Renal pelvis (tissue), 4 donors: Measurements from ENCODE around the gene LRRN2. TPM values are rescaled to one million over a fixed set of nuclear protein-coding genes. Genes with fewer than 3 reads are reported as not detected.
"Not testable (repeated sequence)": the region's sequence is repeated elsewhere in the genome, so short reads cannot be mapped to it uniquely, and the experiment has no call there.

Experiments used
- DNase-seq: peaks from one replicate; pipeline ENCODE4 v3.0.0-alpha.2; 2013
- polyA plus RNA-seq, 3 donors: library from polyadenylated mRNA; unstranded; fragments of 120-200 nt; gene quantifications; one replicate each; pipeline ENCODE4 v1.2.1, GENCODE V29; 2013; ENCODE audit not compliant: insufficient read length in 3 of 3

LRRN2 gene
- polyA plus RNA-seq, 3 donors: 12.6 to 14.9 (median 14.7) TPM

GRCh38 chr1:204577794-204578478, 107.6 kb downstream of the LRRN2 start:
- no peak for DNase-seq

- no peak for DNase-seq
These were observed 109.1 kb downstream of the LRRN2 start for GRCh38 chr1:204576422-204576821.

- DNase-seq: no peak
These were observed 110.0 kb downstream of the LRRN2 start for GRCh38 chr1:204575221-204576190.

- DNase-seq: no peak
These were observed 110.7 kb downstream of the LRRN2 start for GRCh38 chr1:204574865-204575163.

- DNase-seq: no peak
These were observed 111.3 kb downstream of the LRRN2 start for GRCh38 chr1:204574016-204574864.

GRCh38 chr1:204572923-204573922, 112.3 kb downstream of the LRRN2 start:
- no peak for DNase-seq

DNA sequence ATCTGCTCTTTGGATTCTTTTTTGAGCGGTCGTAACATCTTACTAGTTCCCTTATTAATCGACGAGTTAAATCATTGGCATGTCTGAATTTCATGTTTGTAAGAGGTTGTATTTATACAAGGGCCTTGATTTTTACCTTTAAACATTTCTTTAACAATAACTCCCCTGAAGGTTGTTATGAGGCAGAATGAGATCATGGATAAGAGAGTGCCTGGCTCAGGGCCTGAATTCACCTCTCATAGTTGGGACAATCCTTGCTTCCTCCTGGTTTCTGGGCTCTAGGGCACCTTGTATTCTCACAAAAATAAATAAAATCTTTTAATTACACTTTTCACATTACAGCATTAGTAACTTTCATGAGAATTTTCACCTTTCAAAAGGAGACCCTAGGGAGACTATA, 113.9 kb downstream of the LRRN2 start:
- no peak for DNase-seq

DNA sequence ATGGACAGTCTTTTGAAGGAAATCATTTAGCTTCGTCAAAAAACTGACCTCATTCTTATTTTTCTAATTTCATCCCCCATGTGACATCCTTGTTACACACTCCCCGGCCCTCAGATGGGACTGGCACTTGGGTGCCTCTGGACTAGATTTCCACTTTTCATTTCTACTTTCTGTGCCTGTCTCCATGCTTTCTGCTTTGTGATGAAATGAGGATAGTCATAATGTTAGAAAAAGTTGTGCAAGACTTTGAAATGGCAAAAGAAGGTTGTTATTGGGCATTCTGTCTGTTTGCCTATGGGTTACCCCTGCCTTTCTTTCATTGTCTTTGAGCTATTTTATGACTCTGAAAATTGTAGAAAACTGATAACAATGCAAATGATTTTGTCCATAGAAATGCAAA, 114.4 kb downstream of the LRRN2 start:
- DNase-seq: no peak

GRCh38 chr1:204570021-204570420, 115.5 kb downstream of the LRRN2 start:
- not testable (repeated sequence) for DNase-seq

GRCh38 chr1:204569478-204569877, 116.1 kb downstream of the LRRN2 start:
- no peak for DNase-seq

- DNase-seq: peak; percentile 34
These were observed 116.8 kb downstream of the LRRN2 start for GRCh38 chr1:204568576-204569315.

Other genes starting within 250 kb of the LRRN2 start
- 10 to 100 TPM; 18.4 to 29.1 (median 22.3) TPM for gene PIK3C2B, start 190.9 kb downstream of the LRRN2 start, polyA plus RNA-seq
- gene MDM4, start 169.3 kb downstream of the LRRN2 start, polyA plus RNA-seq: 10 to 100 TPM; 20.6 to 82.2 (median 59.6) TPM
- 10 to 100 TPM; 16.6 to 32.2 (median 24.9) TPM for gene NFASC, start 185.1 kb upstream of the LRRN2 start, polyA plus RNA-seq